ENCODE measurements around the gene NOXO1.
A peak's percentile ranks its signal among the peaks of the same experiment; 100 is the strongest.

DNA sequence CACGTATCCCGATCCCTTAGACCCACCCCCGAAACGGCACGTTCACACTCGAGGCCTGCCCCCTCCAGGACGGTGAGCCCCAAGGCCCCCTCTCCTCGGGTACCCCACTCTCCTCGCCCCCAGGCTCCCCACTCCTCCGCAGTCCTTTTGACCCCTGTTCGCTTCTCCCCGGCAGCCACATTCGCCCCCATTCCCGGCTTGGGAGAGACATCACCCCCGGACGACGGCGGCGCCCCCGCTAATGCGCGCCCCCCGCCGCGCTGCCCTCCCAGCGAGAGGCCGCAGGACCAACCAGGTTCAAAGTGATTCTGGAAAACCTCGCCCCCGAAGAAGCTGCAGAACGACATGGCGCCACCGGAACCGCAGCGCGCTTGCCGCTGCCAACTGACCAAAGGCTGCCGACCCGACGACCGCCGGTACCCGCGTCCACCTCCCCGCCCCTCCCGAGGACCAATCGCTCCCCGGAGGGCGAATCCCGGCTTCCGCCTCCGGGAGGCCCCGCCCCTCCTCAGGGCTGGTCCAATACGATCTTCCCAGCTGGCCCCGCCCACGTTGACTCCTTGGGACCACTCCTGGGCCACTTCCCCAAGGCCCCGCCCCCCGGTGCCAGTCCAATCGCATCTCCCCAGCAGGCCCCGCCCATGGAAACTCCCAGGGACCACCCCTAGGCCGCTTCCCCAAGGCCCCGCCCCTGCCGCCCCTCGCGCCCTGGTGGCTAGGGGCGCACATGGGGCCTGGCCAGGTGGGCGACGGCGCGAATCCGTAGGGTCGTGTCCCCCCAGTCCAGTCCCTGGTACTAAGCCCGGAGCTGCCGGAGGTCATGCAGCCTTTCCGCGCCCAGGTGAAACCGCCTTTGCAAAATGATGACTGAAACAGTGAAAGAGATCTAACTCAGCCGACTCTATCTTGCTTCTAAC is 38.2 kb downstream of the NOXO1 start, which contains the start of gene MSRB1:
- TF ChIP-seq, protein P1, sequence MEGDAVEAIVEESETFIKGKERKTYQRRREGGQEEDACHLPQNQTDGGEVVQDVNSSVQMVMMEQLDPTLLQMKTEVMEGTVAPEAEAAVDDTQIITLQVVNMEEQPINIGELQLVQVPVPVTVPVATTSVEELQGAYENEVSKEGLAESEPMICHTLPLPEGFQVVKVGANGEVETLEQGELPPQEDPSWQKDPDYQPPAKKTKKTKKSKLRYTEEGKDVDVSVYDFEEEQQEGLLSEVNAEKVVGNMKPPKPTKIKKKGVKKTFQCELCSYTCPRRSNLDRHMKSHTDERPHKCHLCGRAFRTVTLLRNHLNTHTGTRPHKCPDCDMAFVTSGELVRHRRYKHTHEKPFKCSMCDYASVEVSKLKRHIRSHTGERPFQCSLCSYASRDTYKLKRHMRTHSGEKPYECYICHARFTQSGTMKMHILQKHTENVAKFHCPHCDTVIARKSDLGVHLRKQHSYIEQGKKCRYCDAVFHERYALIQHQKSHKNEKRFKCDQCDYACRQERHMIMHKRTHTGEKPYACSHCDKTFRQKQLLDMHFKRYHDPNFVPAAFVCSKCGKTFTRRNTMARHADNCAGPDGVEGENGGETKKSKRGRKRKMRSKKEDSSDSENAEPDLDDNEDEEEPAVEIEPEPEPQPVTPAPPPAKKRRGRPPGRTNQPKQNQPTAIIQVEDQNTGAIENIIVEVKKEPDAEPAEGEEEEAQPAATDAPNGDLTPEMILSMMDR (IDR thresholded peaks at IDR 0.05 in 2 of 3, conservative IDR thresholded peaks at IDR 0.05 in 1 of 3; ENCODE audit: control insufficient read depth in 2 of 3, extremely low read depth in 1 of 3, insufficient read depth in 1 of 3, low read depth in 3 of 3, low read length in 3 of 3), result no peak
- TF ChIP-seq SREBF2 (IDR thresholded peaks at IDR 0.05; ENCODE audit: low read length) (no peak), PBX3 (IDR thresholded peaks at IDR 0.05; ENCODE audit: insufficient replicate concordance, low read depth, low read length) (no peak), POLR2AphosphoS5 (IDR thresholded peaks at IDR 0.05; ENCODE audit: low read length) (peak; percentile 79; the same call in 1 of the 2 replicates), SRF (IDR thresholded peaks at IDR 0.05; ENCODE audit: low read depth in 2 of 2, low read length in 2 of 2) (no peak), POLR2AphosphoS2 (IDR thresholded peaks at IDR 0.05; ENCODE audit: low read depth, low read length) (no peak), CBX3 (IDR thresholded peaks at IDR 0.05; ENCODE audit: borderline replicate concordance, low read depth) (no peak), CEBPB (IDR thresholded peaks at IDR 0.05; ENCODE audit: borderline replicate concordance in 1 of 2, low read depth in 2 of 2, low read length in 2 of 2) (no peak), NFYA (IDR thresholded peaks at IDR 0.05; ENCODE audit: borderline replicate concordance, low read depth, low read length) (no peak), CHD1 (IDR thresholded peaks at IDR 0.05; ENCODE audit: low read depth, low read length) (no peak), RAD21 (IDR thresholded peaks at IDR 0.05; ENCODE audit: insufficient read depth, low read depth, low read length) (no peak)

Measured in GM12878 (cell line).